Stromal cell of bone marrow (primary cell): ENCODE results near the gene BTBD6.

Source experiments
- DNase-seq: peaks from one replicate; pipeline ENCODE4 v3.0.0-alpha.2; 2012; ENCODE audit warnings: low read depth

The BTBD6 gene

DNA sequence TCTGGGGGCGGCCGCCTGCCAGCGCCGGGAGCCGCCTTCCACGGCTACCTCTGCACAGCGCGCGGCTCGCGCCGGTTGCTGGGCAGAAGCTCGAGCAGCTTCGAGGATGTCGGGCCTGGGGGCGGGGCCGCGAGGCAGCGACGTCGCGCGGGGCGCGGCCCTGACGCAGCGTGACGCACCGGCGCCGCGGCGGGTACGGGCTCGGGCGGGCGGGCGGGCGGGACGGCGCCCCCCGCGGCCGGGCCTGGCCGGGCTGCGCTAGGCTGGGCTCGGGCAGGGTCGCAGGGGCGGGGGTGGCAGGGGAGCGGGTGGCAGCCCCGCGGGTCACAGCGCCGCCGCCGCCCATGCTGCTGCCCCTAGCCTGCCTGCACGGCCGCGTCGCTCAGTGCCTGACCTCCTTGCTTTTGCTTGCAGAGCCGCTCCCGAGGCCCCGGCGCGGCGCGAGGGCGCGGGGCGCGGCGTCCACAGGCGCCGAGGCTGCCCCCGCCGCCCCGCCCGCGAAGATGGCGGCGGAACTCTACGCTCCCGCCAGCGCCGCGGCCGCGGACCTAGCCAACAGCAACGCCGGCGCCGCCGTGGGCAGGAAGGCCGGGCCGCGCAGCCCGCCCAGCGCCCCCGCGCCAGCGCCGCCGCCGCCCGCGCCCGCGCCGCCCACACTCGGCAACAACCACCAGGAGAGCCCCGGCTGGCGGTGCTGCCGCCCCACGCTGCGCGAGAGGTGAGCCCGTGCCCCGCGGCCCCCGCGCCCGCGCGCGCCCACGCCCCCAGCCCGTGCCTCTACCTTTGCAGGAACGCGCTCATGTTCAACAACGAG lies at the start of gene BTBD6:
Gene BTBD6, plus strand, starts transcription at position 166 of the 814 bp plus-strand sequence. Its CDS starts 179 bp downstream, at position 345.
- peak; percentile 67 for DNase-seq

DNA sequence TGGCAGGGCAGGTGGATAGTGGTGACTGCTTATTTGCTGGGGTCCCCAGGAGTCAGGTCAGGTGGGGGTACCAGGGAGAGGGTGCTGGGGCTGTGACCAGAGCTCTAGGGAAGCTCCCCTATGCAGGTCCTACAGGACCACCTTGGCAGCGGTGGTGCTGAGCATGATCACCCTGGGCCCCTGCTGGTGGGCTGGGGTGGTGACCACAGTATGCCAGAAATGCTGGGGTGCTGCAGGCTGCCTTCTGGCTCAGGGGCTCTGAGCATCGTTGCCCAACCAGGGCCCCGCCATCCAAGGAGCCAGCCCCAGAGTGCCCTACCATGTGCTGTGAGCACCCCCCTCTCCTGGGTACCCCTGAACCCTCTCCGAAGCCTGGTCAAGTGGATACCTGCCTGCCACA lies 49.7 kb upstream of the BTBD6 start:
- DNase-seq = no peak

DNA sequence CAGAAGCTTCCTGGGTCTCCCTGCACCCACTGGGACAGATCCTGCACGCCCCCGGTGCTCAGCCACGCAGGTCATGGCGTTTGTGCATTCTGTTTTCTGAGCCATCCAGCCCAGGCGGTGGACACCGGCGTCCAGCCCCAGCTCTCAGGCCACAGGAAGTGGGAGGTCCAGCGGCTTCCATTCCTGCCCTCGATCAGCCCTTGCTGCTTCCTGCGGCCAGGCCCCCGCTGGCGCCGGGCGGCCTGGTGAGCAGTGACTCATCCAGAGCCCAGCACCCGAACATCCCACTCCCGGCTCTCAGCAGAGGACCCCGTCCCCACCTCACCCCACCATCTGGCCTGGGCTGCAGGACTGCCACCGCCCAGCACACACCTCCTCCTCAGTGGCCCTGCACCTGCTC lies 49.2 kb upstream of the BTBD6 start:
- no peak for DNase-seq

DNA sequence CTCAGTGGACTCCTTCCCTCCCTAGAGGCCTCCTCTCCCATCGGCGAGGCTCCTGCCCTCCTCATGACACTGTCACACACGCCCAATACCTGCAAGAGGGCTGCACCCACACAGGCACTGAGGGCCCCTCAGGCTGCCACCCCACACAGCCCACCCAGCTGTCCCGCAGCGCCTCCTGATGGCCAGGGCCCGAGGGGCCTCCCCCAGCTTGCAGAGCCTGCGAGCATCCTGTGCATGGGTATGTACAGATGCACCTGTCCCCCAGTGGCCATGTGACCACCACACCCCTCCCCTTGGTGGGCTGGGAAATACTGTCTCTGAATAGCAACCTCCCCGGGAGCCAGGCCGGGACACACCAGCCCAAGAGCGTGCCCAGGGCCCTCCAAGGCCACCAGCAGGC lies 48.3 kb upstream of the BTBD6 start:
- no peak for DNase-seq

DNA sequence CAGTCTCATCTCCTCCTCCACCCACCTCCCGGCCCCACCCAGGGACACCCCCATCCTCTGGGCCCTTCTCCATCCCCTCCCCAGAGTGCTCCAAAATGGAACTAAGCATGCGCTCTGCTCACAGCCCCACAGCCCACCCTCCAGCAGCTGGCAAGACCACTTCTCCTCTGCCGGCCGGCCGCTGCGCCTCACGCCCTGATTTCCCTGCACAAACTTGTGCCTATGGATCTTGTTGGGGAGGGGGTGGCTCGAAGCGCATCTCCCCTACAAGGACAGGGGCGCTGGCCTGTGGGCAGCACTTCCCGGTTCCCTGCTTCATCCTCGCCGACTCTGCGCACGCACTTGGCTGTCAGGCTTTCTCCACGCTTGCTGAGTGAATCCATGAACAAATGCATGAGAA lies 47.7 kb upstream of the BTBD6 start:
- DNase-seq = no peak

DNA sequence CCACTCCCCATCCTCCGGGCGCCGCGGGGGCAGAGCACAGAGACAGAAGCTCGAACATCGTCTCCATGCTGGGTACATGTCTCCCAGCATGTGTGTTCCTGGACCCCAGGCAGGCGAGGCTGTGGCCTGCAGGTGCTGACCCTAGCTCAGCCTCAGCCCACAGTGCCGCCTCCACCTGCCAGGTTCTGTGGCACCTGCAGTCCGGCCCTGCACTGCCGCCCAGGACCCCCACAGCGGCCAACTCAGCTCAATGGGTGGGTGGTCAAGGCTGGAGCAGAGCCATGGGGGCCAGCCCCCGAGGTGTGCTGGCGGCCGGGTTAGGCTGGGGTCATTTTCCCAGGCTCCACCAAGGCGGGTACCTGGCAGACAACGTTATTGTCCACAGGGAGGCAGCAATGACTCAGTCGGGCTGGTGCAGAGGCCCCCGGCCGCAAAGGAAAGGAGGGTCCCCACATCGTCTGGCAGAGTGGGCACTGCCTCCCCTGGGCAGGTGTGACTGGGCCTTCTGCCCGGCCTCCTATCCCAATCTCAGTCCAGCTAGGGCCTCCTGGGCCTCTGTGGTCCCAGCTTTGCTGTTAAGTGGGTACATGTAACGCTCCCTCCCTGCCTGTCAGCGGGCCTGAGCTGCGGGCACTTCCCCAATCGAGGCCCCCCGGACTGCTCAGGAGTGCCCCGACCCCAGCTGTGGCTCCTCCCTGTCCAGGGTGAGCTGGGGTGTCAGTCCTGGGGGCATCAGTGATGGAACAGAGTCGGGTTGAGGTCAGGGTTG lies 47.0 kb upstream of the BTBD6 start:
- no peak for DNase-seq

DNA sequence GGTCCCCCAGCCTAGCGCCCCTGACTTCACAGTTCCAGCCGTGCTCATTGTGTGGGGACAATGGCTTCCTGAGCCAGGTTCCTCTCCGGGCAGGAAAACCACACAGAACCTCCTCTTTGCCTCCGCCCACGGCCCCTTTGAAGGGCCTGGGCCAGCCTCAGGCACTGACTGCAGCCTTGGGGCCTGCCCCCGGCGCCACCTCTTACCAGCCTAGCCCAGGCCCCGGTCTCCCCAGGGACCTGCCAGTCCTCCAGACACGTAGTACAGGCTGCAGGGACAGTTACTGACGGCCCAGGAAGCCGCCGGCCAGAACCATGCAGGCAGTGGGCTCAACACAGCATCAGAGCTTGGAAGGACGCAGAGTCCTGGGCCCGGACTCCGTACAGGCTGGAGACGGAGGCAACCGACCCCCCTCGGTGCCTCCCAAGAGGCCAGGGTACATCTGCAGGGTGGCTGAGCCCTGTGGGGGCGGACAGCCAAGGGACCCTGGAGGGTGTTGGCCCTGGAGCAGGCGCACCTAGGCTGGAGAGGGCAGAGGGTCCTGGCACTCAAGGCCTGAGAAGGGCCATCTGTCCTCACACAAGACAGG lies 46.3 kb upstream of the BTBD6 start:
- no peak for DNase-seq

DNA sequence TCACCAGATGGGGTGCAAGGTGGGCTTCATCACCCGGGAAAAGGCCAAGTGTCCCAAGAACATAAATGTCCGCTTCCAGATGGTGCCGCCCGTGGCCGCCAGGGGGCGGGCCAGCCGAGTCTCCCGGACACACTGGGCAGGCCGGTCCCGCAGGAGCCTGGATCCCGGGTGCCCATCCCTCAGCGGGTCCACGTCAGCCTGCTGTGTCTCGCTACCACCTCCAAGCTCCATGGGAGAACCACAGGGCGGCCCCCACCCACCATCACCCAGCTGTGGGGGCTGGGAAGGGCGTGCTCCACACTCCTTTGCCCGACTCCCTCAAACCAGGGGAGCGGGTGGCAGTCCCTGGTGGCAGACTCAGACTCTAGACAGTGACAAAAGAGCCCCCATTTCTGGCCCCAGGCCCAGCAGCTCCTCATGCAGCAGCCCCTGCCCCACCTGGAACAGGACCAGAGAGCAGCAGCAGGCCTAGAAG lies 45.2 kb upstream of the BTBD6 start:
- DNase-seq = peak; percentile 12

DNA sequence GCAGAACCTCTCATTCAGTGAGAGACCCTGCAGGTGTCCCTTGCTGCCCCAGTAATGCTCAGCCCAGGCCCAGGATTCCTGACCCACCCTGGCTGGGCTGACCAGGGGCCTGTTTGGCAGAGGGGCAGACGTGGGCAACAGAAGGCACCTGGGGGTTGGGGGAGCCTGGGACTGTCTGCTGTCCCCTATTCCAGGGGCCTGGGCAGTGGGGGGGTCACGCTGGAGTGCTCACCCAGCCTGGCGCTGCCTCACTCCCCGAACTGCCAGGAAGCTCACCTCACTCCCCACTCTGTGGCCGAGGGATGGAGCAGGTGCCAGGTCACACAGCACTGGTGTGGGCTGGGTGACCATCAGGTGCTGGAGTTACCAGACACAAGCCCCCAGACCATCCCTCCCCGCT lies 44.6 kb upstream of the BTBD6 start:
- no peak for DNase-seq

DNA sequence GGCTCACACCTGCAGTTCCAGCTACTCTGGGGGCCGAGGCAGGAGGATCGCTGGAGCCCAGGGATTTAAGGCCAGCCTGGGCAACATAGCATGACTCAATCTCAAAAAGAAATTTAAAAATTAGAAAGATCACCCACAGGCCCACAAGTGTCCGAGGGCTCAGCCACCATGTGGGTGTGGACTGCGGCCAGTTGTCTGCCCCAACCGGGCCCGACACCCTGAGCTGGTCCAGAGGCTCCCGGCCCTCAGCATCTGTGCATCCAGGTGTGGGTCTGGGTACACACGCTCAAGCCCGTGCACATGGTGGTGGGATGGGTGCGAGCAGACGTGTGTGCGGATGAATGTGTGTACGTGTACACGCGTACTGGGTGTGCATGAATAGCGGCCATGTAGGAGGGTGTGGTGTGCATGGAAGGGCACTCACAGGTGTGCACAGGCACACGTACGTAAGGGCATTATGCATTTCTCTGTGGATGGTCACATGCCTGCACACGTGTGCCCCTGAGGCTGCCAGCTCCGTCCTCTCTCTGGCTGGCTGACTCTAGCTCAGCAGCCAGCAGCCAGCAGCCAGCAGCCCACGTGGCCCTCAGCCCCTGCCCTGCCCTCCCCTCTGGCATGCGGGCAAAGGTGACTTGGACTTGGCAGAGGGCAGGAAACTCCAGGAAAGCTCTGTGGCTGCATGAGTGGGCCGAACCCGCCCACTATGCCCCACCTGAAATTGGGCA lies 44.0 kb upstream of the BTBD6 start:
- no peak for DNase-seq

DNA sequence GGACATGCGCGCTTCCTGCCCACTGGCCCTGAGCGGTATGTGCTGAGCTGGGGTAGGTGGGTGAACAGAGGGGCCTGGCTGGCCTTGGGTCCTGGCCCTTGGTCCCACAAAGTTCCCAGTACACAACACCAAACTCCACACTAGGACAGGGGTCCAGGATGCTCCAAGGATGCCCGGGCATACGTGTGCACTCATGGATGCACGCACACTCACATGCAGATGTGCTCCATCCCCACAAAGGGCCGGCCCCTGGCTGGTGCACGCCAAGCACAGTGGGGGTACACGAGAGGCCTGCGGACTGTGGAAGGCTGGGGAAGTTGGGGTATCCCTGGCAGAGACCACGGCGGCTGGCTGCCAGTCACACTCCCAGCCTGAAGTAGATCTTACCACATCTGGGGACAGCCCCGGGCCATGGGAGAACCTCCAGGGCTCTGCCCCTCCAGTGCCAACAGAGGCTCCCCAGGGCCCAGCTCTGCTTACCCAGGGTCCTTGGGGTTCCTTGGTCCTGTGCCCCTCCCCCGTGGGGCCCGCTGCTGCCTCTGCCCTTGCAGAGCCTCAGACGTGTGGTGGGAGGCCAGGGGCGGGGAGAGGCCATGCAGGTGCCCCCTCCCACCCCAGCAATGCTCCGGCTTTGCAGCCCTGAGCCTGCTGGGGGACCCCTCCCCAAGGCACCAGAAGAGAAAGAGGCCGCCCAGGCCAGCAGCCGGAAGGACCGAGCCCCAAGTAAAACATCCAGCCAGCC lies 43.2 kb upstream of the BTBD6 start:
- DNase-seq = no peak

DNA sequence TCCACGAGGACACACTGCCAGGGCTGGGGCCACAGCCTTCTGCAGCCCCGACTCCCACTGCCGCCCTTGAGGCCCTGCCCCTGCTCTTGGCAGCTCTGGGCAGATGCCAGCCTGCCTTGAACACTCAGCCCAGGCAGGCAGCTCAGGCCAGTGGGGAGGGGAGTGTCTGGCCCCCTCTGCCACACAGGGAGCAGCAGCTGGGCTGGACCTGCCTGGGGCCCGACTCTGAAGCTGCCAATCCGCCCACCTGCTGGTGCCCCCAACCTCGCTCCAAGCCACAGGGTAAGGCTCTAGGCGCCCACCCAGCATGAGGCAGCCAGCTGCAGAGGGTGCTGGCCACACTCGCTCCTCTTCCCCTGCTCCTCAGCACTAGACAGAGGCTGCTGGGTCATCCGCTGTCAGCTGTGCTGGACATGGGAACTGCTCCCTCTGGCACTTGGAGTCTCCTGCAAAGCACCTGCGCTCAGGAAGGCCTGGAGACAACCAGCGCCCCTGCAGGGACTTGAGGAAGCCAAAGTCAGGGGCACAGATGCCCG lies 42.6 kb upstream of the BTBD6 start:
- DNase-seq = no peak

DNA sequence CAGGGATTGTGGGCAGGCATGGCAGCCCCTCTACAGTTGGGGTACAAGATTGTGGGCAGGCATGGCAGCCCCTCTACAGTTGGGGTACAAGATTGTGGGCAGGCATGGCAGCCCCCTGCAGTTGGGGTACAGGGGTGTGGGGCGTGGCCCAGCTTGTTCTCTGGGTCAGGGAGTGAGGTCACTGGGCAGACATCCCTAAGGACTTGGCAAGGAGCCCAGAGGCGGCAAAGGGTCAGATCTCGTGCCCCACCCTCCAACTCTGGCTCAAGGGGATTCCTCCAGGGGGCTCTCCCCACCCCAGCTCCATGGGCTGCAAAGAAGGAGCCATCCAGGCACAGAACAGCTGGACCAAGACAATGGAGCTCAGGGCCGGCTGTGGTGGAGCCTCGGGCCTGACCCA lies 41.5 kb upstream of the BTBD6 start:
- DNase-seq = no peak

DNA sequence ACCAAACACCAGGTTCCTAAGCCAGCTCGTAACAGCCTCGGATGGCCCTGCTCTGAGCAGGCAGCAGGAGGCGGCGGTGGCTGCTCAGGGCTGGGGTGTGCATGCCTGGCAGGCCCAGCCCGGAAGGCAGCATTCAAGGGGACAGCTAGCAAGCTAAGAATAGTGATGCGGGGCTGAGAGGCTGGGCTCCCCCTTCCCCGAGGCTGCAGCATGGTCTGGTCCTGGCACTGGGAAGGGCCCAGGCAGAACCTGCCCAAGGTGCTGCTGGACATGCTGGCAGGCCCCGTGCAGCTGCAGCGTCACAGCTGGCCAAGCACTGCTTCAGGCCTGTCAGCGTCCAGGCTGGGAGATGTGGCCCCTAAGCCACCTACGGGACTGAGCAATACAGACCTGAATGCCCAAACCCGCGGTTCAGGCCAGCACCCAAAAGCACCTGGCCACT lies 40.9 kb upstream of the BTBD6 start:
- DNase-seq = no peak

DNA sequence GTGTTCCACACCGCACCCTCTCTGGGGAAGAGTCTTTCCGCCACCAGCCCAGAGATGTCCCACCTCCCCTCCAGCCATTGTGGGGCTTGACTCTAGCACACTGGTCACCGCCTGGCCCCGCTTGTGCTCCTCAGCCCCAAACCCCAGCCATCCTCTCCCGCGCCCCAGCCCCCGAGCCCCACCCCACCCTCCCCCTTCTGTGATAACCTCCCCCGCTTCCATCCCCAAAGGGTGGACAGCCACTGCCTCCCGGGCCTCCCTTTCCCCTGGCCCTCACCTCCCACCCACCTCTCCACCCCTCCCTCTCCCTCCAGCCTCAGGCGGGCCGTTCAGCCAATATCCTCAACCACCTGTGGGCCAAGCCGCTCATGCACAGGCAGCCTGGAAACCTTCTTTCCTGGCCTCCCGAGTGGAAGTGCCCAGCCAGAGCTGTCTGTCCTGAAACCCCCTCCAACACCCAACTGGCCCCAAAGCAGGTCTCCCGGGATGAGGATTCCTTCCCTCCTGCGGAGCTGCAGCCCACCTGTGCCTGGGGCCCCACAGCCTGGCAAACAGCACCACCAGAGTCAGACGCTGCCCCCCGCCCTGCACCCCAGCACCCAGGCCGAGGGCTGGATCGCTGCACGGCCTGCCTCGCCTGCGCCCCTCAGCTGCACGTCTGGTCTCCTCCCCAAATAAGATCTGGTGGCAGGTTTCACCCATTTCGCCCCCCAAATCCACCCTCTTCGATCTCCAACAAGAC lies 40.2 kb upstream of the BTBD6 start:
- no peak for DNase-seq

DNA sequence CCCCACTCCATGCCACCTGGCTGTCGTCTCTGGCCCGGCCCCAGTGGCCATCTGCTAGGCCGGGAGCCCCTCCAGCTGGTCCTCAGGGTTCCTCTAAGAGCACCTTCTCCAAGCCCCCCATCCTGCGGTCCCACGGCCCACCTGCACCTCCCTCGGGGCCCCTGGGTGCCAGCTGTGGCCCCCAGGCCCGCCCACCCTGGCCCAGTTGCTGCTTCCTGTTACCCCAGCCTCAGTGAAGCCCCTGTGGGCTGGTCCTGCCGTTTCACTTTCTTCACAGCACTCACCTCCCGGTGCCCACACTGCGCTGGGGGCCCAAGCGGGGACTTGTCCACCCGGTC lies 39.6 kb upstream of the BTBD6 start:
- no peak for DNase-seq

DNA sequence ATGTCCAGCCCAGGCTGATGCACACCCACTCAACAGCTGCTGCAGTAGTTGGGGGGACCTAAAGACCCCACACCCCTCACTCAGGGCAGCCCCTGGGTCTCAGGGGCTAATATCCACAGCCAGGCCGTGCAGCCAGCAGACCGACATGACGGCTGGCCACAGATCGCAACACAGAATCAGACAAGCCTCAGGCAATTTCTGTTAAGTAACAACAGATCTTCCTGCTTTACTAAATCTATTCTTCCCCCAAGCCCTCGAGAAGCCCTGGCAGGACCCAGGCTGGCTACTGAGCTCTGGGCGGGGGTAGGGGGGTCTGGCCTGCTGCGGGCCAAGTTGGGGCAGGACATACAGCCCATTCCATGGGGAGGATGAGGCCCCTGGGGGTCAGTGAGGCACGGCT lies 39.2 kb upstream of the BTBD6 start:
- no peak for DNase-seq

DNA sequence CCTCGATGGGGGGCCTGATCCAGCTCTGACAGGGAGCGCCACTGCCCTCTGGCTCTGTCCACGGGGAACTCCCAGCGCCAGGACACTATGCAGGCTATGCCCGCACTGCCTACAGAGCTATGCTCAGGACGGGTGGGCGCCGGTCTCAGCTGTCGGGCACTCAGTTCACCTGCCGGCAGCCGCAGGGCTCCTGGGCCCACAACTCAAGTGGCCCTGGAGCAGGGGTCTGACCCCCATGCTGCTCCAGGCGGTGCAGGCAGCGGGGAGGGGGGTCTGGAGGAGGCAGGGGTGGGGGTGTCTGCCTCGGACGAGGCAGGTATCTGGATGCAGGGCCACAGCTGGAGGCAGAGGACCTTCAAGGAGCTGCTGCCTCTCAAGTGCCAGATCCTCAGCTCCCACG lies 38.7 kb upstream of the BTBD6 start:
- no peak for DNase-seq

DNA sequence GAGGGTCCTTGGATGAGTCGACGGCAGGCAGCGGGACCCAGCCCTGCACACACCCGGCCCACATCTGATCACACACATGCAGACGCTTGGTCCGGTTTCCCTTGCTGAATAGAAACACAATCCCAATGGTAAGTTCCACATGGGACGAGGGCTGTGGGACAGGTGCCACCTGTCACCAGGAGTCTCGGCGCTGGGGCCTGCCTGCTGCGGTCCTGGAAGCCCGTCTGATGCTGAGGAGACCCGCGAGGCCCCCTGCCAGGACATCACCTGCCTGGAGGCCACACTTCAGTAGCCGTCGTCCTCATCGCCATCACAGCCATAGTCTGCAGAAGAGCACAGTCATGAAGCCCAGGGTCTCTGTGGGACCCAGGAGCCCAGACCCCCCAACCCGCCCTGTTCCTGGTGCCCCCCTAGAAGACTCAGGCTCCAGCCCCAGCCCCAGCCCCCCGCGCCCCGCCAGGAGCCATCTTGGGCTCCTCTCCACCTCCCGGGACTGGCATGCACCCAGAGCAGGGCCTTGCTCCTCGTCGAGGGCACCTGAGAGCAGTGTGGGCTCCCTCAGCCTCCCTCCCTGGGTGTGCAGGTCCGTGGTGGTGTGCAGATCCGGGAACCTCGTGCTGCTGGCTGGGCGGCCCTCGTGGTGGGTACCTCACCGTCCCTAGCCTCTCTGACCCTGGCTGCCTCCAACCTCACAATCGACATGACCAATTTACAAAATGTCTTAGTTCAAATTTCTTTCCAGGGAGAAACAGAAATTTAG lies 37.9 kb upstream of the BTBD6 start:
- no peak for DNase-seq
